HepG2 (cell line): Measurements from ENCODE around the gene PRR27. TPM values are rescaled to one million over a fixed set of nuclear protein-coding genes. Genes with fewer than 3 reads are reported as not detected.

Source experiments
- ETV5 ChIP-seq: IDR thresholded peaks from 2 replicates; pipeline ENCODE4 v1.6.1; 2018; ENCODE audit warnings: missing biosample characterization, missing genetic modification reagents, inconsistent platforms, borderline replicate concordance
- FOSL2 ChIP-seq: sonication (generic); formaldehyde crosslinking; IDR thresholded peaks from 2 replicates; pipeline ENCODE4 v1.4.0; 2020; ENCODE audit warnings: missing genetic modification reagents
- GATAD1 ChIP-seq: IDR thresholded peaks from 2 replicates; pipeline ENCODE4 v1.6.1; 2016; ENCODE audit warnings: missing genetic modification reagents, missing compliant biosample characterization
- HDAC1 ChIP-seq: sonication (generic); formaldehyde crosslinking; IDR thresholded peaks from 2 replicates; pipeline ENCODE4 v1.5.1; 2020; ENCODE audit warnings: mild to moderate bottlenecking, missing genetic modification reagents
- HOXA5 ChIP-seq: sonication (generic); formaldehyde crosslinking; IDR thresholded peaks from 2 replicates; pipeline ENCODE4 v1.4.0; 2020; ENCODE audit warnings: missing genetic modification reagents
- IRF2 ChIP-seq: IDR thresholded peaks from 2 replicates; pipeline ENCODE4 v1.6.1; 2018; ENCODE audit warnings: missing genetic modification reagents, missing compliant biosample characterization
- JUNB ChIP-seq: sonication (generic); formaldehyde crosslinking; IDR thresholded peaks from 2 replicates; pipeline ENCODE4 v1.8.0; 2022; ENCODE audit warnings: missing genetic modification reagents, mild to moderate bottlenecking, borderline replicate concordance
- KLF6 ChIP-seq: IDR thresholded peaks from 2 replicates; pipeline ENCODE4 v1.8.0; 2016; ENCODE audit warnings: missing biosample characterization, missing genetic modification reagents
- NFYB ChIP-seq: sonication (generic); formaldehyde crosslinking; IDR thresholded peaks from 2 replicates; pipeline ENCODE4 v1.4.0; 2020; ENCODE audit warnings: missing genetic modification reagents
- NKX3-1 ChIP-seq: sonication (generic); formaldehyde crosslinking; IDR thresholded peaks from 2 replicates; pipeline ENCODE4 v1.5.0; 2020; ENCODE audit warnings: missing genetic modification reagents
- NR2F6 ChIP-seq, 2 experiments: IDR thresholded peaks; 2 replicates each; pipeline ENCODE4 v1.6.1; 2016; ENCODE audit warnings: antibody characterized with exemption in 1 of 2, mild to moderate bottlenecking in 1 of 2
- NRL ChIP-seq: sonication (generic); formaldehyde crosslinking; IDR thresholded peaks from 2 replicates; pipeline ENCODE4 v1.5.0; 2020; ENCODE audit warnings: missing genetic modification reagents, mild to moderate bottlenecking, moderate library complexity, borderline replicate concordance
- STAT6 ChIP-seq: sonication (generic); formaldehyde crosslinking; IDR thresholded peaks from 2 replicates; pipeline ENCODE4 v1.4.0; 2020; ENCODE audit warnings: missing genetic modification reagents, mild to moderate bottlenecking, borderline replicate concordance
- ZHX2 ChIP-seq, 2 experiments: sonication (generic) in 1 of 2; formaldehyde crosslinking in 1 of 2; IDR thresholded peaks; 2 replicates each; pipeline versions ENCODE4 v1.6.1 to v1.9.0; 2014 to 2022; ENCODE audit warnings: antibody characterized with exemption in 1 of 2, borderline replicate concordance in 1 of 2, inconsistent platforms in 1 of 2, low read depth in 1 of 2, missing genetic modification reagents in 1 of 2
- ZNF317 ChIP-seq: sonication (generic); formaldehyde crosslinking; IDR thresholded peaks from 2 replicates; pipeline ENCODE4 v1.5.0; 2020; ENCODE audit warnings: mild to moderate bottlenecking, missing genetic modification reagents
- ZNF382 ChIP-seq: sonication (generic); formaldehyde crosslinking; IDR thresholded peaks from 2 replicates; pipeline ENCODE4 v1.5.0; 2020; ENCODE audit warnings: missing genetic modification reagents, mild to moderate bottlenecking, borderline replicate concordance
- ZNF644 ChIP-seq: IDR thresholded peaks from 2 replicates; pipeline ENCODE4 v1.6.1; 2016; ENCODE audit warnings: low read depth
- ZZZ3 ChIP-seq: sonication (generic); formaldehyde crosslinking; IDR thresholded peaks from 2 replicates; pipeline ENCODE4 v1.4.0; 2020; ENCODE audit warnings: missing genetic modification reagents, mild to moderate bottlenecking, borderline replicate concordance
- polyA plus RNA-seq, 8 experiments: library from polyadenylated mRNA; depleted of rRNA in 3 of 8; stranded (reverse) in 7 of 8; unstranded in 1 of 8; fragments of >200 nt; fragmentation: Illumina TruSeq in 4 of 8; extraction: Trizol in 4 of 8; gene quantifications; 2 replicates each; pipeline versions ENCODE4 v1.2.1 to v1.2.3, GENCODE V29; 2011 to 2016; ENCODE audit warnings: low read depth in 4 of 8, missing spikeins in 1 of 8, mixed read lengths in 1 of 8; ENCODE audit not compliant: insufficient read depth in 1 of 8
- total RNA-seq, 5 experiments: library from RNA; depleted of rRNA; stranded (reverse); fragments of >200 nt; fragmentation: Illumina TruSeq; extraction: Trizol; gene quantifications; 2 replicates each; pipeline ENCODE4 v1.2.3, GENCODE V29; 2016; ENCODE audit warnings: low read depth in 1 of 5

Gene PRR27
- total and polyA plus RNA-seq, 2 of the 13 experiments (the other 11 are each of a cell fraction or from before 2014, with no cell fraction given): not detected

GRCh38 chr4:70182517-70183167, 28.6 kb downstream of the PRR27 start (continued):
- TF ChIP-seq STAT6 (CRISPR knock-in tag) (peak; percentile 87; the same call in 1 of the 2 replicates), IRF2 (CRISPR knock-in tag) (peak; percentile 25; the same call in 1 of the 2 replicates), HOXA5 (no peak), NFYB (CRISPR knock-in tag) (no peak), ZNF644 (CRISPR knock-in tag) (no peak), ZNF317 (no peak), ETV5 (CRISPR knock-in tag) (peak; percentile 74; the same call in 1 of the 2 replicates), KLF6 (CRISPR knock-in tag) (no peak), ZHX2 (IDR thresholded peaks at IDR 0.05; ENCODE audit: low read depth) (no peak), ZHX2 (CRISPR knock-in tag; IDR thresholded peaks at IDR 0.05; ENCODE audit: borderline replicate concordance) (peak; percentile 42; the same call in 1 of the 2 replicates), NRL (CRISPR knock-in tag) (no peak), FOSL2 (peak; percentile 70), HDAC1 (CRISPR knock-in tag) (peak; percentile 64), NKX3-1 (CRISPR knock-in tag) (peak; percentile 80), NR2F6 (IDR thresholded peaks at IDR 0.05) (peak; percentile 88), NR2F6 (CRISPR knock-in tag; IDR thresholded peaks at IDR 0.05) (peak; percentile 81), ZZZ3 (CRISPR knock-in tag) (no peak), JUNB (CRISPR knock-in tag) (peak; percentile 77; the same call in 1 of the 2 replicates), GATAD1 (CRISPR knock-in tag) (peak; percentile 10; the same call in 1 of the 2 replicates), ZNF382 (CRISPR knock-in tag) (no peak)
